HepG2 (cell line): ENCODE results near the gene SLC25A25. TPM values are rescaled to one million over a fixed set of nuclear protein-coding genes. Genes with fewer than 3 reads are reported as not detected.

Experiments used
- ASH2L ChIP-seq: fragments of 300-600, 200-600 bp; sonication (generic); IDR thresholded peaks from 2 replicates; pipeline ENCODE4 v1.7.0; 2017; ENCODE audit warnings: low read depth, mild to moderate bottlenecking, moderate library complexity, mixed read lengths, low read length; ENCODE audit not compliant: insufficient read length
- DZIP1 ChIP-seq: sonication (generic); formaldehyde crosslinking; IDR thresholded peaks from 2 replicates; pipeline ENCODE4 v1.5.0; 2020; ENCODE audit warnings: mild to moderate bottlenecking, missing genetic modification reagents
- HOXA3 ChIP-seq: sonication (generic); formaldehyde crosslinking; IDR thresholded peaks from 2 replicates; pipeline ENCODE4 v1.5.0; 2020; ENCODE audit warnings: missing genetic modification reagents
- JARID2 ChIP-seq: sonication (generic); formaldehyde crosslinking; IDR thresholded peaks from 2 replicates; pipeline ENCODE4 v1.8.1; 2023; ENCODE audit warnings: missing genetic modification reagents, inconsistent platforms; ENCODE audit not compliant: insufficient replicate concordance
- MAZ ChIP-seq, 2 experiments: sonication (generic) in 1 of 2; formaldehyde crosslinking in 1 of 2; IDR thresholded peaks; 2 replicates each; pipeline versions ENCODE4 v1.5.0 to v1.6.1; 2012 to 2020; ENCODE audit warnings: low read depth in 2 of 2, mild to moderate bottlenecking in 2 of 2, borderline replicate concordance in 1 of 2, improper control_type of control experiment in 1 of 2, low read length in 1 of 2, missing genetic modification reagents in 1 of 2, moderate library complexity in 1 of 2
- MED8 ChIP-seq: sonication (generic); formaldehyde crosslinking; IDR thresholded peaks from 2 replicates; pipeline ENCODE4 v1.8.1; 2023; ENCODE audit warnings: mild to moderate bottlenecking, missing genetic modification reagents; ENCODE audit not compliant: insufficient replicate concordance
- MXD3 ChIP-seq: IDR thresholded peaks from 2 replicates; pipeline ENCODE4 v1.6.1; 2016; ENCODE audit warnings: mild to moderate bottlenecking, missing biosample characterization, missing genetic modification reagents
- PCBP2 ChIP-seq: fragments of 200-400 bp; formaldehyde crosslinking; optimal IDR thresholded peaks from 2 replicates; pipeline ENCODE3; 2018; ENCODE audit warnings: low read length, low read depth; ENCODE audit not compliant: poor library complexity, severe bottlenecking
- SMAD3 ChIP-seq: sonication (generic); formaldehyde crosslinking; IDR thresholded peaks from 2 replicates; pipeline ENCODE4 v1.4.0; 2020; ENCODE audit warnings: missing genetic modification reagents
- SMARCE1 ChIP-seq: fragments of 450-650 bp; IDR thresholded peaks from 2 replicates; pipeline ENCODE4 v1.6.1; 2017; ENCODE audit warnings: borderline replicate concordance
- ZBTB33 ChIP-seq: sonication (generic); formaldehyde crosslinking; IDR thresholded peaks from 2 replicates; pipeline ENCODE4 v1.4.0; 2020; ENCODE audit warnings: missing genetic modification reagents
- ZNF7 ChIP-seq: IDR thresholded peaks from 2 replicates; pipeline ENCODE4 v1.6.1; 2016; ENCODE audit warnings: missing biosample characterization, missing genetic modification reagents
- ZNF703 ChIP-seq: sonication (generic); formaldehyde crosslinking; IDR thresholded peaks from 2 replicates; pipeline ENCODE4 v1.5.1; 2020; ENCODE audit warnings: missing genetic modification reagents, mild to moderate bottlenecking, moderate library complexity, borderline replicate concordance
- ZNF713 ChIP-seq: sonication (generic); formaldehyde crosslinking; IDR thresholded peaks from 2 replicates; pipeline ENCODE4 v1.4.0; 2020; ENCODE audit warnings: mild to moderate bottlenecking, missing genetic modification reagents
- ZNF747 ChIP-seq: sonication (generic); formaldehyde crosslinking; IDR thresholded peaks from 2 replicates; pipeline ENCODE4 v1.8.1; 2023; ENCODE audit warnings: missing genetic modification reagents, mild to moderate bottlenecking, borderline replicate concordance
- ZNF749 ChIP-seq: sonication (generic); formaldehyde crosslinking; IDR thresholded peaks from 2 replicates; pipeline ENCODE4 v1.8.0; 2022; ENCODE audit warnings: mild to moderate bottlenecking, missing genetic modification reagents, moderate library complexity, borderline replicate concordance
- ZNF75D ChIP-seq: sonication (generic); formaldehyde crosslinking; IDR thresholded peaks from 2 replicates; pipeline ENCODE4 v1.8.1; 2023; ENCODE audit warnings: missing genetic modification reagents, mild to moderate bottlenecking, borderline replicate concordance
- ZNF850 ChIP-seq: sonication (generic); formaldehyde crosslinking; conservative IDR thresholded peaks from 2 replicates; pipeline ENCODE4 v1.9.0; 2021; ENCODE audit warnings: mild to moderate bottlenecking, missing genetic modification reagents
- polyA plus RNA-seq, 8 experiments: library from polyadenylated mRNA; depleted of rRNA in 3 of 8; stranded (reverse) in 7 of 8; unstranded in 1 of 8; fragments of >200 nt; fragmentation: Illumina TruSeq in 4 of 8; extraction: Trizol in 4 of 8; gene quantifications; 2 replicates each; pipeline versions ENCODE4 v1.2.1 to v1.2.3, GENCODE V29; 2011 to 2016; ENCODE audit warnings: low read depth in 4 of 8, missing spikeins in 1 of 8, mixed read lengths in 1 of 8; ENCODE audit not compliant: insufficient read depth in 1 of 8
- total RNA-seq, 5 experiments: library from RNA; depleted of rRNA; stranded (reverse); fragments of >200 nt; fragmentation: Illumina TruSeq; extraction: Trizol; gene quantifications; 2 replicates each; pipeline ENCODE4 v1.2.3, GENCODE V29; 2016; ENCODE audit warnings: low read depth in 1 of 5
- TF ChIP-seq, protein P1 (sequence below): sonication (generic); formaldehyde crosslinking; IDR thresholded peaks from 2 replicates; pipeline ENCODE4 v1.4.0; 2020; ENCODE audit warnings: mild to moderate bottlenecking, missing genetic modification reagents
- TF ChIP-seq, protein P2 (sequence below): sonication (generic); formaldehyde crosslinking; IDR thresholded peaks from 2 replicates; pipeline ENCODE4 v1.8.0; 2022; ENCODE audit warnings: mild to moderate bottlenecking, missing genetic modification reagents, moderate library complexity

SLC25A25 gene
- total and polyA plus RNA-seq, 2 of the 13 experiments (the other 11 are each of a cell fraction or from before 2014, with no cell fraction given) = 10.5 to 24.8 TPM

DNA sequence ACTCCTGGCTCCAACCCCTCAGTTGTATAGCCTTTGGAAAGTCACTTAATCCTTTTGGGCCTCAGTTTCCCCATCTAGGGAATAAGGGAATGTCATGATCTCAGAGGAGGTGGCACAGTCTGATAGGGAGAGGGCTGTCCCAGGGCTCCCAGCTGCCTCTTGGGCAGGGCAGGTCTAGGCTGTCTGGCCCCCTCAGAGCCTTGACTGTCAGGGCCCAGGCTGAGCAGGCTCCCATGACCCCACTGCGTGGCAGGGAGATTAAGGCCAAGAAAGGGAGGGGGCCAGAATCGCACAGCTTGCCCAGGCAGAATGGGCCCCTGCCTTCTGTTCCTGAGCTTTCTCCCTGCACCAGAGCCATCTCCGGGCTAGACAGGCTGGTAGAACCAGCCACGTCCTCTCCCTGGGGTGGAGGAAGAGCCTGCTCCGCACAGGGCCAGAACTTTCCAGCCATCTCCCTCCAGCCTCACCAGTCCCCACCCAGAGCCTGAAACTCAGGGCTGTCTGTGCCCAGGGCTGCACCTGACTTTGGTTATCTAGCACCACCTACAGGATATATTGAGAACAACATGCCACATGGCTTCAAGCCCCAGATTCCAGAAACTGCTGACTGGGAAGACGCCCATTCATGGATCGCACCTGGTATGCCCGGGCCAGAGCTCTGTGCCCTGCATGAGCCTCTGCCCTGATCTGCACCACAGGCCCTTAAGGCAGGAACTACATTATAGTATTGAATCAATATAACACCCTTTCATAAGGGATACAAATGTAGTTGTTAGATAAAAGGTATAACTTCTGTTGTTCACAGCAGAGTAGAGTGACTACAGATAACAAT is 33.0 kb upstream of the SLC25A25 start (continued):
- peak; percentile 54; the same call in 1 of the 2 replicates for TF ChIP-seq ZBTB33
- no peak for TF ChIP-seq ZNF713
- TF ChIP-seq JARID2 = no peak
- no peak for TF ChIP-seq ZNF749 (CRISPR knock-in tag)
- TF ChIP-seq MXD3 = 0 out of 2 replicates have a peak, but pooled peaks have one; percentile 37
- TF ChIP-seq ZNF7 (CRISPR knock-in tag) = no peak
- no peak for TF ChIP-seq ZNF75D (CRISPR knock-in tag)
- TF ChIP-seq HOXA3 = peak; percentile 60; the same call in 1 of the 2 replicates
- TF ChIP-seq SMAD3 (CRISPR knock-in tag) = peak; percentile 66; the same call in 1 of the 2 replicates
- TF ChIP-seq ASH2L = no peak
- TF ChIP-seq, protein P1, sequence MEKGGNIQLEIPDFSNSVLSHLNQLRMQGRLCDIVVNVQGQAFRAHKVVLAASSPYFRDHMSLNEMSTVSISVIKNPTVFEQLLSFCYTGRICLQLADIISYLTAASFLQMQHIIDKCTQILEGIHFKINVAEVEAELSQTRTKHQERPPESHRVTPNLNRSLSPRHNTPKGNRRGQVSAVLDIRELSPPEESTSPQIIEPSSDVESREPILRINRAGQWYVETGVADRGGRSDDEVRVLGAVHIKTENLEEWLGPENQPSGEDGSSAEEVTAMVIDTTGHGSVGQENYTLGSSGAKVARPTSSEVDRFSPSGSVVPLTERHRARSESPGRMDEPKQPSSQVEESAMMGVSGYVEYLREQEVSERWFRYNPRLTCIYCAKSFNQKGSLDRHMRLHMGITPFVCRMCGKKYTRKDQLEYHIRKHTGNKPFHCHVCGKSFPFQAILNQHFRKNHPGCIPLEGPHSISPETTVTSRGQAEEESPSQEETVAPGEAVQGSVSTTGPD = no peak
- TF ChIP-seq PCBP2 = no peak
- TF ChIP-seq ZNF703 (CRISPR knock-in tag) = no peak
- no peak for TF ChIP-seq MED8 (CRISPR knock-in tag)
- no peak for TF ChIP-seq ZNF850
- no peak for TF ChIP-seq DZIP1 (CRISPR knock-in tag)
- TF ChIP-seq ZNF747 (CRISPR knock-in tag) = no peak
- TF ChIP-seq SMARCE1 = no peak
- TF ChIP-seq MAZ (IDR thresholded peaks at IDR 0.05; ENCODE audit: borderline replicate concordance, low read depth, low read length) = no peak
- TF ChIP-seq MAZ (CRISPR knock-in tag; IDR thresholded peaks at IDR 0.05; ENCODE audit: low read depth) = 0 out of 2 replicates have a peak, but pooled peaks have one; percentile 50
- TF ChIP-seq, protein P2, sequence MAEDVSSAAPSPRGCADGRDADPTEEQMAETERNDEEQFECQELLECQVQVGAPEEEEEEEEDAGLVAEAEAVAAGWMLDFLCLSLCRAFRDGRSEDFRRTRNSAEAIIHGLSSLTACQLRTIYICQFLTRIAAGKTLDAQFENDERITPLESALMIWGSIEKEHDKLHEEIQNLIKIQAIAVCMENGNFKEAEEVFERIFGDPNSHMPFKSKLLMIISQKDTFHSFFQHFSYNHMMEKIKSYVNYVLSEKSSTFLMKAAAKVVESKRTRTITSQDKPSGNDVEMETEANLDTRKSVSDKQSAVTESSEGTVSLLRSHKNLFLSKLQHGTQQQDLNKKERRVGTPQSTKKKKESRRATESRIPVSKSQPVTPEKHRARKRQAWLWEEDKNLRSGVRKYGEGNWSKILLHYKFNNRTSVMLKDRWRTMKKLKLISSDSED = no peak
